ENCODE measurements around the gene ATG16L1.

- TF ChIP-seq CTCF (conservative IDR thresholded peaks at IDR 0.05; ENCODE audit: low read depth, low read length) (no peak), POLR2A (IDR thresholded peaks at IDR 0.05; ENCODE audit: low read depth, low read length) (no peak), RCOR1 (IDR thresholded peaks at IDR 0.05; ENCODE audit: insufficient replicate concordance, low read length) (no peak), RAD21 (IDR thresholded peaks at IDR 0.05; ENCODE audit: low read length) (no peak), CHD1 (IDR thresholded peaks at IDR 0.05; ENCODE audit: low read depth, low read length) (no peak), MAFK (IDR thresholded peaks at IDR 0.05; ENCODE audit: low read depth, low read length) (no peak), BHLHE40 (IDR thresholded peaks at IDR 0.05; ENCODE audit: low read depth, low read length) (no peak), USF2 (IDR thresholded peaks at IDR 0.05; ENCODE audit: low read depth, low read length) (no peak), CEBPB (IDR thresholded peaks at IDR 0.05; ENCODE audit: low read depth, low read length) (no peak), SMC3 (IDR thresholded peaks at IDR 0.05; ENCODE audit: low read depth, low read length) (no peak), MAZ (IDR thresholded peaks at IDR 0.05; ENCODE audit: borderline replicate concordance, low read depth, low read length) (no peak), FOS (IDR thresholded peaks at IDR 0.05; ENCODE audit: low read depth, low read length) (no peak), MXI1 (IDR thresholded peaks at IDR 0.05; ENCODE audit: borderline replicate concordance, low read depth, low read length) (no peak), RFX5 (IDR thresholded peaks at IDR 0.05; ENCODE audit: low read depth, low read length) (no peak)
Measured at GRCh38 chr2:233233618-233234230, 17.7 kb upstream of the ATG16L1 start.

Data from IMR-90 (cell line).